Epithelial cell of prostate (primary cell): ENCODE results near the gene IPO8.
"Not testable (repeated sequence)": the region's sequence is repeated elsewhere in the genome, so short reads cannot be mapped to it uniquely, and the experiment has no call there.

Experiments used
- DNase-seq: peaks from one replicate; pipeline ENCODE4 v3.0.0-alpha.2; 2011; ENCODE audit warnings: low read depth, low spot score
- H3K27ac ChIP-seq: fragments of 450-650 bp; 2 replicates; pipeline ENCODE4 v1.5.1; 2017; ENCODE audit warnings: mild to moderate bottlenecking

Gene IPO8

GRCh38 chr12:30613119-30613830 is 82.4 kb downstream of the IPO8 start:
- H3K27ac ChIP-seq, result no peak overlapping the region
- no peak for DNase-seq

DNA sequence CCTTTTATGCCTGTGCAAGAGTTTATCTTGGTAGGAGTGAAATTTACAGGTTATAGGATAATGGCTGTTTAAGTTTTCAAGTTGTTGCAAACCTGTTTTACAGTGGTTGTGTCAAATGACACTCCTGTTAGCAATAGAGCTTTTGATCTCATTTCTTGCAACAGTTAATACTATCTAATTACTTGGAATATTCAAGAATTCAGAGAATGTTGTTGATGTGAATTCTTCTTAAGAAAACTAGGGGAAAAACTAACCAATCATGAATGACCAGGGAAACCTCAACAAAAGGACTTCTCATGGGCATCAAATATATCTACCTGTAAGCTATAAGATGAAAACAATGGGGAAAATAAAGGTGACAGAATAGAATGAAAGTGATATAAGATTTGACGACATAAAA is 85.0 kb downstream of the IPO8 start:
- H3K27ac ChIP-seq, result no peak overlapping the region
- no peak for DNase-seq

GRCh38 chr12:30609819-30610218 is 85.8 kb downstream of the IPO8 start:
- H3K27ac ChIP-seq, DNase-seq: not testable (repeated sequence)

- DNase-seq, H3K27ac ChIP-seq: not testable (repeated sequence)
These were observed 91.4 kb downstream of the IPO8 start for GRCh38 chr12:30604302-30604701.

- no peak overlapping the region for H3K27ac ChIP-seq
- no peak for DNase-seq
These were observed 92.5 kb downstream of the IPO8 start for GRCh38 chr12:30603129-30603528.

DNA sequence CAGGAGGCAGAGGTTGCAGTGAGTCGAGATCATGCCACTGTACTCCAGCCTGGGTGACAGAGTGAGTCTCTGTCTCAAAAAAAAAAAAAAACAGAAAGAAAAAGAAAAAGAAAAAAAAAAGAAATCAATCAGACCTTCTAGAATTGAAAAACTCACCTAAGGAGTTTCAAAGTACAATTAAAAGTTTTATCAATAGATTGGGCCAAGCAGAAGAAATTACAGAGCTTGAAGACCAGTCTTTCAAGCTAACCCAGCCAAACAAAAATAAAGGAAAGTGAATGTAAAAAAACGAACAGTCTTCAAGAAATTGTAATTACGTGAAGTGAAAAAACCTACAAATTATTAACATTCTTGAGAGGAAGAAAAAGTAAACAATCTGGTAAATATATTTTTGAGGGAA is 93.0 kb downstream of the IPO8 start:
- no peak overlapping the region for H3K27ac ChIP-seq
- DNase-seq, result no peak

- no peak for DNase-seq
- no peak overlapping the region for H3K27ac ChIP-seq
These were observed 96.1 kb downstream of the IPO8 start for GRCh38 chr12:30599608-30600007.

- DNase-seq, result no peak
- no peak overlapping the region for H3K27ac ChIP-seq
These were observed 96.8 kb downstream of the IPO8 start for GRCh38 chr12:30598889-30599288.

DNA sequence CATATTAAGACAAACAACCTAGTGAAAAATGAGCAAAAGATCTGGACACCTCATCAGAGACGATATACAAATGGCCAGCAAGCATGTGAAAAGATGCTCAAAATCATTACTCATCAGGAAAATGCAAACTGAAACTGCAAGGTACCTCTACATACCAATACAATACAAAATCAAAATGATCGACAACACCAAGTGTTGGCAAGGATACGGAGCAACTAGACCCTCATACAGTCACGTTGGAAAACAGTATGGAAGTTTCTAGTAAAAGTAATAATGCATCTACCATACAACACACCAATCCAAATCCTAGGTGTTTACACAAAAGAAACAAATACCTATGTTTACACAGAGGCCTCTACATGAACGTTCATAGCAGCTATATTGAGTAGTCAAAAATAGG is 99.9 kb downstream of the IPO8 start:
- no peak for DNase-seq
- H3K27ac ChIP-seq, result no peak overlapping the region

- no peak overlapping the region for H3K27ac ChIP-seq
- DNase-seq, result no peak
These were observed 101.2 kb downstream of the IPO8 start for GRCh38 chr12:30594509-30594908.

GRCh38 chr12:30588572-30588971 is 107.1 kb downstream of the IPO8 start:
- not testable (repeated sequence) for H3K27ac ChIP-seq, DNase-seq

- DNase-seq, result no peak
- no peak overlapping the region for H3K27ac ChIP-seq
These were observed 107.9 kb downstream of the IPO8 start for GRCh38 chr12:30587782-30588181.

- no peak for DNase-seq
- no peak overlapping the region for H3K27ac ChIP-seq
These were observed 109.8 kb downstream of the IPO8 start for GRCh38 chr12:30585877-30586276.

DNA sequence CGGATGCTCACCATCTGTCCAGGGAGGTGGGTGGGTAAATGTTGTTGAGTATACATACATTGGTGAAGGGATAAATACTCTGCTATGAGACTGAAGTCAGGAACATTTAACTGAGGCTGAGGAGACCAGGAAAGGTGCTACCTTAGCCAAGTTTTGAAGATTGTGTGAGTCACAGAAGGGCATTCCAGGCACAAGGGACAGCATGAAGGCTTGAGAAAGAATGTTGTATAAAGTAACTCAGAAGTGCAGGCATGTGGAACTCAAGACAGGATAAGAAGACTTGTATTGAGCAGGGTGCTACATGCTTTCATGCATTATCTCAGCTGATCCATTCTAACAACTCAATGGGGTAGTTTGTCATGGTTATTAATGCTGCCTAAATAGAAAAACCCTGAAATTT is 112.7 kb downstream of the IPO8 start:
- DNase-seq, result no peak
- H3K27ac ChIP-seq, result no peak overlapping the region

DNA sequence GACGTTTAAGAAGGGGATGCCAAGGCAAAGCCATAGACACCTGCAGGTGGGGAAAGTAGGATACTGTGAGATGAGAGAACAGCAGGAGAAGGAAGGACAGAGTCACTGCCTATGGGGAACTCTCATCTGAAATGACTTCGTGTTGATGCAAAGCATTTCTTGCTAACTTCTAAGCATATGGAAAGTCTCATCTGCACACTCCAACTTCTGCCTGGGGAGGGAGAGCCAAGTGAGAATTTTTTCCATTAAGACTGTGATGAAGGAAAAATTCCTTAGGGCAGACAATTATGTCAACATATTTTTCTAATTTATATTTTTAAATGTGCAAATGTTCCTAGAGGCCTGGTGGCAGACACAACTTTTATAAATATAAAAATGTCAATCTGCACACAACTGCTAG is 115.3 kb downstream of the IPO8 start:
- H3K27ac ChIP-seq, result no peak overlapping the region
- no peak for DNase-seq
